22Rv1 (cell line): ENCODE results near the gene FAXC.

Experiments
- H3K27ac ChIP-seq: fragments of 450-650 bp; 2 replicates; pipeline ENCODE4 v1.5.1; 2017
- ZFX ChIP-seq: fragments of 450-650 bp; IDR thresholded peaks from 2 replicates; pipeline ENCODE4 v1.6.1; 2017; ENCODE audit warnings: antibody characterized with exemption, borderline replicate concordance
- TF ChIP-seq, protein P1 (sequence below): fragments of 450-650 bp; IDR thresholded peaks from 2 replicates; pipeline ENCODE4 v1.5.1; 2017; ENCODE audit warnings: mild to moderate bottlenecking

FAXC gene

DNA sequence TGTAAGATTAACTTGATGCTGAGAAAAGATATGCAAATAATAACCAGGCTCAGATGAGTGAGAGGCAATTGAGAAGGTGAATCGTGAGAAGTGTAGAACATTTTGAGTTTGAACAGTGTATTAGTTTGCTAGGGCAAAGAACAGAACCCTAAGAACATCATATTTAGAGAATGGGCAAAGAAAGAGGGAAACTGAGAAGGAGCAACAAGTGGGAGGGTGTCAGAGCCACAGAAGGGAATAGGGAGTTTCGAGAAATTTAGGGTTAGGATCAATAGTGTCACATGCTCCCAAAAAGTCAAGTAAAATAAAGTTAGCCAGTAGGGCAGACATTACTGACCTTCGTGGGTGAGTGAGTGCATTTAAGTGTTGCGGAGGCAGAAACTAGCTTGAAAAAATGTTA is 5.5 kb upstream of the FAXC start:
- TF ChIP-seq ZFX: no peak
- TF ChIP-seq, protein P1, sequence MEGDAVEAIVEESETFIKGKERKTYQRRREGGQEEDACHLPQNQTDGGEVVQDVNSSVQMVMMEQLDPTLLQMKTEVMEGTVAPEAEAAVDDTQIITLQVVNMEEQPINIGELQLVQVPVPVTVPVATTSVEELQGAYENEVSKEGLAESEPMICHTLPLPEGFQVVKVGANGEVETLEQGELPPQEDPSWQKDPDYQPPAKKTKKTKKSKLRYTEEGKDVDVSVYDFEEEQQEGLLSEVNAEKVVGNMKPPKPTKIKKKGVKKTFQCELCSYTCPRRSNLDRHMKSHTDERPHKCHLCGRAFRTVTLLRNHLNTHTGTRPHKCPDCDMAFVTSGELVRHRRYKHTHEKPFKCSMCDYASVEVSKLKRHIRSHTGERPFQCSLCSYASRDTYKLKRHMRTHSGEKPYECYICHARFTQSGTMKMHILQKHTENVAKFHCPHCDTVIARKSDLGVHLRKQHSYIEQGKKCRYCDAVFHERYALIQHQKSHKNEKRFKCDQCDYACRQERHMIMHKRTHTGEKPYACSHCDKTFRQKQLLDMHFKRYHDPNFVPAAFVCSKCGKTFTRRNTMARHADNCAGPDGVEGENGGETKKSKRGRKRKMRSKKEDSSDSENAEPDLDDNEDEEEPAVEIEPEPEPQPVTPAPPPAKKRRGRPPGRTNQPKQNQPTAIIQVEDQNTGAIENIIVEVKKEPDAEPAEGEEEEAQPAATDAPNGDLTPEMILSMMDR: no peak
- H3K27ac ChIP-seq: no peak overlapping the region

GRCh38 chr6:99353126-99353525 is 3.7 kb upstream of the FAXC start:
- TF ChIP-seq, protein P1: no peak
- TF ChIP-seq ZFX: no peak

GRCh38 chr6:99350573-99350972 is 1.1 kb upstream of the FAXC start:
- TF ChIP-seq ZFX: no peak
- TF ChIP-seq, protein P1: no peak
- peak overlapping the region; percentile 81 for H3K27ac ChIP-seq

More at GRCh38 chr6:99353126-99353525, 3.7 kb upstream of the FAXC start:
- H3K27ac ChIP-seq: no peak overlapping the region

- TF ChIP-seq, protein P1: no peak
- TF ChIP-seq ZFX: no peak
- peak overlapping the region; percentile 81 for H3K27ac ChIP-seq
Observed at GRCh38 chr6:99348288-99349170, 945 bp downstream of the FAXC start.

DNA sequence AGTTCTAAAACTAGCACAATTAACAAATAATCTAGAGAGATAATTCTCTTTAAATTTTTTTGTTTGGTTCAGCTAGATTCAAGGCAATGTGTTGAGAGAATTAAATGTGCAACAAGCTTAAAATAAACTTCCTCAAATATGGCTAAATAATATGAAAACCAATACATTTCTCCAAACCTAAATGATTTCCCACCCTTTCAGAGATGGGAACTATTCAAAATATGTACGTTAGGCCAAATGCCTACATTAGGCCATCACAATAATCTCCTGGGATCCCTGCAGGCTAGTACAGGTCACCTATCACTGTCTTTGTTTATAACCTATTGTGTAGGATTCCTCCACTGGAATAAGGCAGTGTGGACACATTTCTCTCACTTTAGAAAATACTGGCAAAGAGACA is 1.7 kb downstream of the FAXC start:
- no peak overlapping the region for H3K27ac ChIP-seq
- TF ChIP-seq, protein P1: no peak
- TF ChIP-seq ZFX: no peak

DNA sequence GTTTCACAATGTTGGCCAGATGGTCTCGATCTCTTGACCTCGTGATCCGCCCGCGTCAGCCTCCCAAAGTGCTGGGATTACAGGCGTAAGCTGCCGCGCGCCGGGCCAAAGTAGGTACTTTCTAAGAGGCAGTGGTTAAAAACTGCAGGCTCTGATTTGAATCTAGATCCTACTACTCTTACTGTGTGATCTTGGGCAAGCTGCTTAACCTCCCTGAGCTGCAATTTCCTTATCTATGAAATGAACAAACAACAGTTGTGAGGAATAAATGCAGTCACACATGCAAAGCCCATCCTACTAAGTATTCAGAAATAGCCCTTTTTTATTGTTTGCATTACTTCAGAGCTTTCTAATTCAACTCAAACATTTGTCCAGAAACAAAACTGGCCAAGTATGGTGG is 2.9 kb downstream of the FAXC start:
- no peak overlapping the region for H3K27ac ChIP-seq
- no peak for TF ChIP-seq ZFX
- TF ChIP-seq, protein P1: no peak

DNA sequence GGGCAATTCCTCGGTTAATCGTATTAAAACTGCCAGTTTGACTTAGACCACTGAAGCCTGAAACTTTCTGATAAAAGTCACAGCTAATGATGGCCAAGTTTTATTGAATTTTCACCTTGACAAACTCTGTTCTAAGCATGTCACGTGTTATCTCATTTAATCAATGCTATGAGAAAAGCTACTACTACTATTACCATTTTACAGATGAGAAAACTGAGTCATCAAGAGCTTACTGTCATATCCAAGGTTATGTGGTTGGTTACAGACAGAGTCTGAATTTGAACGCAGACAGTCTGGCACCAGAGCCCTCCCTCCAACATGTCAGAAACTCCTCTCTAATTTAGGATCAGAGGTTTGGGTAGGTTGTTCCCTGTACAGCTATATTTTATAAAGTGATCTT is 4.3 kb downstream of the FAXC start:
- TF ChIP-seq ZFX: no peak
- TF ChIP-seq, protein P1: no peak
- H3K27ac ChIP-seq: no peak overlapping the region
